ENCODE data around the gene SHF.
"Not testable (repeated sequence)": the region's sequence is repeated elsewhere in the genome, so short reads cannot be mapped to it uniquely, and the experiment has no call there.

SHF gene

DNA sequence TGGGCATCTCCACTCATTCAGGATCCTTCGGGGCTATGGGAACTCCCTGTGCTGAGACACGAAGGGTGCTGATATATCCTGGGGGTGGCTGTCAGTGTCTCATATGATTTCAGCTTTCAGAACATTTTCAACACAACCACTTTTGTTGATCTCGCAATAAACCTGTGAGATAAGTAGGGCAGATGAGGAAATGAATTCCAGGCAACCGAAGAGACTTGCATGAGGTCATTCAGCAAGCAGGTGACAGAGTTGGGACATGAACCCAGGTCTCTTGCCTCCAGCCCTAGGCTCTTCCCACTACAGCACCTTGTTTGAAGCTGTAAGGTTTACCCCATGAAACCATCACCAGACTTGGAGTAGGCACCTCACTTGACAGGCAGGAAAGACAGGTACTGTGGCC lies 41.4 kb downstream of the SHF start:
- no peak for DNase-seq (ENCODE audit: low spot score)

DNA sequence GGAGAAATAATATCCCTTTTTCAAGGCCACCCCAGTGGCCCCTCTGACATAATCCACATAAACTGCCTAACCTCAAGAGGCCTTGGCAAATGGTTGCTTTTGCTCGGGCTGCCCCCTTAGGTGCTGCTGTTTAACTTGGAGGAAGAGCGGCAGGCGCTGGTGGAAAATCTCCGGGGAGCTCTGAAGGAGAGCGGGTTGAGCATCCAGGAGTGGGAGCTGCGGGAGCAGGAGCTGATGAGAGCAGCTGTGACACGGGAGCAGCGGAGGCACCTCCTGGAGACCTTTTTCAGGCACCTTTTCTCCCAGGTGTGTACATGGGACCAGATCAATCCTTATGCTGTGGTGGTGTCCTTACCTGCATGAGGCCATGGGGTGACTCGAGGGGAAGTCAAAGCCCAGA lies 43.0 kb downstream of the SHF start:
- no peak for DNase-seq (ENCODE audit: low spot score)

GRCh38 chr15:45143946-45144345 lies 43.8 kb downstream of the SHF start:
- no peak for DNase-seq (ENCODE audit: low spot score)

DNA sequence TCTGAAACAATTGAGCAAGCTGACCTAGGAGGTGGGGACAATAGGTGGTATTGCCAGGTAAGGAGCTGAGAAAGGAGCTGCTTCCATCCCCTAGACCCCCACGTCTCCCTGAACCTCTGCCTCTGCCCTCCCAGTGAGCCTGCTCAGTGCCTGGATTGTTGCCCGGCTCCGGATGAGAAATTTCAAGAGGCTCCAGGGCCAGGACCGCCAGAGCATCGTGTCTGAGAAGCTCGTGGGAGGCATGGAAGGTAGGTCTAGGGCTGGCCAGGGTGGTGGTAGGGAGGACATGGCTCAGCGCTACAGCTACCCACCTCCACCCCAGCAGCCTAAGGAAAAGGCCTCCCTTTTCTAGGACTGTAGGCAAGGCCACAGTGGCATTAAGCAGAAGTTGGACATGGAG lies 44.7 kb downstream of the SHF start:
- DNase-seq (ENCODE audit: low spot score) = no peak

DNA sequence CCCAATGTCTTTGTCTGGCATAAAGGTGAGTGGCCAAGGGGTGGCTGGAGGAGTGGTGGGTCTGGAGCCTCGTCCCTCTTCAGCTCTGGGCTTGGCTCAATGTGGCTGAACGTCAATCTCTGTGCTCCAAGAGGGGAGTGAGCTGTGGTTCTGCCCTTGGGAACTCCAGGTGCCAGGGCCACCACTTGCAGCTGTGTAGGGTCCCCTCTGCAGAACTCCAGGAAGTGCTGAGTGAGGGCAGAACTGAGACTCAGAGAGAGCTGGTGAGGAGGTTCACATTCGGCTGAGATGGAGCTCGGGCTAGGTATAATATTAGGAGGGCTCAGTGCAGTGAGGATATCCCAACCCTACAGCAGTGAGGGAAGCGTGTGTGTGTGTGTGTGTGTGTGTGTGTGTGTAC lies 46.4 kb downstream of the SHF start:
- DNase-seq (ENCODE audit: low spot score) = no peak

DNA sequence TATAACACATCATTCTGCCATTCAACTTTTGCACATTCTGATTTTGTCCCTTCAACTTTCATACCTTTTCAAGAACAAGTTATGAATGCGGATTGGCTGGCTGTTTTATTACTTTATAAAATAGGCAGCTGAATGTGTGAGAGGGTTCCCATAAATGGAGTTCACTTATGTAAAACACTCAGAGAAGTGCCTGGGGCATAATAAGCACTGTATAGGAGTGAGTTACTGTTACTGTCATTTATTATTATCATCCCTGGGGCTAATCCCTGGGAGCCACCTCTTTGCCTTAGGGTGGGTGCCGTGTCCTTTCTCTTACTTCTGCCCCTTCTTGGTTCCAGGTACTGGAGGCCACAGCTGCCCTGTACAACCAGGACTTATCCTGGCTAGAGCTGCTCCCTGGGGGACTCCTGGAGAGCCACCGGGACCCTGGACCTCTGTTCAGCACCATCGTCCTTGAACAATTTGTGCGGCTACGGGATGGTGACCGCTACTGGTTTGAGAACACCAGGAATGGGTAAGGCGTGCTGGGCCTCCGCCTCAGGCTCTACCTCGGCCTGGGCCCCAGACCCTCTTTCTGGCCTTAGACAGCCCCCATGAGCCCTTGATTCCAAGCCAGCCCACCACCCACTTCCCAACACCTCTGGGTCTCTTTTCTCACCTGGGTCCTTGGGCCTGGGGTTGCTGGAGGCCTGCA lies 47.1 kb downstream of the SHF start:
- DNase-seq (ENCODE audit: low spot score) = no peak

DNA sequence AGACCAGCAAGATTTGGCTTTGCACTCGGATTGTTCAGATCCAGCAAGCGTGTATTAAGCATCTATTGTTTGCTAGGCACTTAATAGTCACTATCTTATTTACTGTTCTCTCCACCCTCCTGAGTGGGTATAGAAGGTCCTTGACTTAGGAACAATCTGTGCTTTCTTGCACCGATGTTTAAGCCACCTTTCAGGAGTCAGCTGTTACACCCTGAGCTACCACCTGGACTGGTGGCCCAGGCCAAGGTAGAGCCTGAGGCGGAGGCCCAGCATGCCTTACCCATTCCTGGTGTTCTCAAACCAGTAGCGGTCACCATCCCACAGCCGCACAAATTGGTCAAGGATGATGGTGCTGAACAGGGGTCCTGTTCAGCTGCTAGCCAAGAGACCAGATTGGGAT lies 48.0 kb downstream of the SHF start:
- DNase-seq (ENCODE audit: low spot score) = no peak

- DNase-seq (ENCODE audit: low spot score) = no peak
These were observed 48.7 kb downstream of the SHF start for GRCh38 chr15:45138814-45139765.

- DNase-seq (ENCODE audit: low spot score) = no peak
These were observed 50.1 kb downstream of the SHF start for GRCh38 chr15:45137703-45138102.

DNA sequence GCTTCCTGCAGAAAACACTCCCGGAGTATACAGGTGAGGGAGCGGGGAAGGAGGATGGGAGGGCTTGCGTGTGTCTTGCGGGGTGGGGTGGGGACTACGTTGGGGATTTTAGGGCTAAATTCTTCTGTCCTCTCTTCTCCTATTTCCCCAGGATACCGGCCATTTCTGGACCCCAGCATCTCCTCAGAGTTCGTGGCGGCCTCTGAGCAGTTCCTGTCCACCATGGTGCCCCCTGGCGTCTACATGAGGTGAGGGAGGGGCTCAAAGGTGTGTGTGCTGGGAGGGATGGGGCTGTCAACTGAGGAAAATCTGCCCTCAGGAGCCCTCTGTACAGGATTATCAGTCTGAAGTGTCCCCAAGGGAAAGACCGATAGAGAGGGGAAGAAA lies 51.4 kb downstream of the SHF start:
- DNase-seq (ENCODE audit: low spot score) = no peak

DNA sequence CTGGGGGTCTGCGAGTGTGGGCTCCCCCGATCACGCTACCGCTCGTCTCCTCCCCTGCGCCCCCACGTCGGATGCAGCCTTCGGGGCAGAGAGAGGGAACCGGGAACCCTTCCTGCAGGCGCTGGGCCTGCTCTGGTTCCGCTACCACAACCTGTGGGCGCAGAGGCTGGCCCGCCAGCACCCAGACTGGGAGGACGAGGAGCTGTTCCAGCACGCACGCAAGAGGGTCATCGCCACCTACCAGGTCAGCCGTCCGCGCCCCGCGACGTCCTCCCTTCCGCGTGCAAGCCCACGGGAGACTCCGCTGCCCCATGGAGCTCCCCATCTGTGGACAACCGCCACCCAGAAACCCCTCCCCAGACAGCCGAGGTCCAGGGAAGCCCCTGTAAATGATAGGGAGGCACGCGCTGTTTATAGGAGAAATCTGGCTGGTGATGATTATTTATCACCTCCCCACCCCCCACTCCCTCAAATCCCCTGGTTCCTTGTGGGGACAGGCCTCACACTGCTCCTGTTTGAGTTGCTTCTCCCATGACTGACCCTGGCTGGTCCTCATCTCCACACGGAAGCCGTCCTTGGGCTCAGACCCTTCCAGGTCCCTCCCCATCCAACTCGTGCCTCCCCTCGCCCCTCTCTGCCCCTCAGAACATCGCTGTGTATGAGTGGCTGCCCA lies 51.9 kb downstream of the SHF start:
- DNase-seq (ENCODE audit: low spot score) = not testable (repeated sequence)

- no peak for DNase-seq (ENCODE audit: low spot score)
These were observed 52.8 kb downstream of the SHF start for GRCh38 chr15:45134682-45135604.

DNA sequence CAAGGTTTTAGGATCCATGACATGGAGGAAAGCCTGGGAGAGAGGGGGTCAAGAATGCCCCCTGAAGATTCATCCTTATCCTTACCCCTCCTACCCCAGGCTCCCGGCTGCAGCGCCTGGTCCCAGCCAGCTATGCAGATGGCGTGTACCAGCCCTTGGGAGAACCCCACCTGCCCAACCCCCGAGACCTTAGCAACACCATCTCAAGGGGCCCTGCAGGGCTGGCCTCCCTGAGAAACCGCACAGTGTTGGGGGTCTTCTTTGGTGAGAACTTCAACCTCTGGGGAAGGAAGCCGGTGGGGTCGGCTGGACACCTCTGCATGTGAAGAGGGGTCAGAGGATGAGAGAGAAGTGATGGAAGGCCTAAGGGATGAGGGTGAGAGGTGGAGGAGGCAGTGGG lies 53.7 kb downstream of the SHF start:
- no peak for DNase-seq (ENCODE audit: low spot score)

DNA sequence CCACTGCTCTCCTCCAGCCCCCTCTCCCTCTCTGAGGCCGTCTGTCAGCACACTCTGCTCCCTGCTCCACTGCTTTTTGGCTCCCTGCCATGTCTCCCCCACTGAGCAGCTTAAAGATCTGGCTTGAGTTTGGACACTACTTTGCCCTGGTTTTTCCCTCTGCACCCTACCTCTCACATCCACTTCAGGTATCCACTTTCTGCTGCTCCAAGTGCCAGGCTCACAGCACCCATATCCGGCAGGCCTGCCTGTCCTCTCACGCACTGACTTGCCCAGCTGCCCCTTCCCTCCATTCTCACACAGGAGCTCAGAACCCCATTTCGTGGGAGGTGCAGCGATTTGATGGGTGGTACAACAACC lies 54.2 kb downstream of the SHF start:
- DNase-seq (ENCODE audit: low spot score) = no peak

DNA sequence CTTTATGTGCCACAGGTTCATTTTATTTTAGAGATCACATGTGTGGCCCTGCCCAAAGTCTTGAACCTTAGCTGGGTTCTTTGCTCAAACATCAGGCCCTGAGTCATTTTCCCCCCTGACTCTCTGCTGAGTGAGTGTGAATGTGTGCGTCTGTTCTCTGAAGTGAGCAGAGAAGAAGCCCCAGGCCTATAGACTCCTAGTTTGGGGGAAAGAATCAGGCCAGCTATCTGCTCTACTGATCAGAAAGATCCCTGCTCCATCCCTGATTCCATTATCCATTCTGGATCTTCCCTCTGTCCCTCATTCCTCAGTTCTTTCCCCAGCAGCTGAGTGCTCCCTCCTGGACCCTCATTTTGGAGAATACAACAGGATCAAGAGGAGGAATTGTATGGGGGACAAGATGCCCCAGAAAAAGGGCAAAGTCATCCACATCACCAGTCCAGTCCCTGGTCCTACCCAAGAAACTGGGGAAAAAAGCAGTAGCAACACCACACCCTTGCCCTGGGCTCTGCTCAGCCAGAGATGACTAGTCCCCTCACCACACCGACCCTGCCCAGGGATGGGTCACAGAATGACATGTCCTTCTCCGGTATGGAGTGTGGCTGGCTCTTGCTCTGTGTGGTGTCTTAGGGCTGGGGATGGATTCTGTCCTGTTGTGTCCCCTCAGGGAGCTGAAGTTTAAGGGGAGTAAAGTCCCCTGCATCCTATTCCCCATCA lies 54.8 kb downstream of the SHF start:
- no peak for DNase-seq (ENCODE audit: low spot score)

- DNase-seq (ENCODE audit: low spot score) = no peak
These were observed 56.3 kb downstream of the SHF start for GRCh38 chr15:45131510-45131909.

GRCh38 chr15:45130291-45131000 lies 57.3 kb downstream of the SHF start:
- DNase-seq (ENCODE audit: low spot score) = no peak

DNA sequence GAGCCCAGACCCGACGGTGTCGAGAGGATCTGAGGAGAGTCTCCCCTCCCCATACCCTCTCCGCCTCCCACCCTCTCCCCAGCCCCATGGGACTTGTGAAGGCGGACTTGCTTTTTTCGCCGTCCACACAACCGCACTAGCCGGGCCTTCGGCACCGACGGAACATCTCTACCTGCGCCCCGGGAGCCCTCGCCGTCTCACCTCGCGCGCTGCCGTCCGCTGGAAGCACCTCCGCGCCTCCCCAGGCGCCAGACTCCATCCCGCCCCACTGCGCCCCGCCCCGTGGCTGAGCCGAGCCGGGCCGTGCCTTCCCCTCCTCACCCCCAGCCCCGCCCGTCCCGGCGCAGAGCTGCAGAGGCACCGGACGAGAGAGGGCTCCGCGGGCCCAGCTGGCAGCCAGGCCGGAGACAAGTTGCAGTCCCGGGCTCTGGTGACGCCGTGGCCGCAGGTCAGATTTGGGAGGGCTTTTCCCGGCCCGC lies 58.1 kb downstream of the SHF start, which contains the start of the genes DUOX1 and DUOXA1:
TSS of gene DUOX1 (plus strand) at position 344 of the 479 bp plus-strand sequence. CDS start 1,973 bp downstream, outside the sequence.
TSS of gene DUOXA1 (minus strand) at position 229 of the 479 bp plus-strand sequence. CDS start 6,865 bp downstream, outside the sequence.
- no peak for DNase-seq (ENCODE audit: low spot score)

DNA sequence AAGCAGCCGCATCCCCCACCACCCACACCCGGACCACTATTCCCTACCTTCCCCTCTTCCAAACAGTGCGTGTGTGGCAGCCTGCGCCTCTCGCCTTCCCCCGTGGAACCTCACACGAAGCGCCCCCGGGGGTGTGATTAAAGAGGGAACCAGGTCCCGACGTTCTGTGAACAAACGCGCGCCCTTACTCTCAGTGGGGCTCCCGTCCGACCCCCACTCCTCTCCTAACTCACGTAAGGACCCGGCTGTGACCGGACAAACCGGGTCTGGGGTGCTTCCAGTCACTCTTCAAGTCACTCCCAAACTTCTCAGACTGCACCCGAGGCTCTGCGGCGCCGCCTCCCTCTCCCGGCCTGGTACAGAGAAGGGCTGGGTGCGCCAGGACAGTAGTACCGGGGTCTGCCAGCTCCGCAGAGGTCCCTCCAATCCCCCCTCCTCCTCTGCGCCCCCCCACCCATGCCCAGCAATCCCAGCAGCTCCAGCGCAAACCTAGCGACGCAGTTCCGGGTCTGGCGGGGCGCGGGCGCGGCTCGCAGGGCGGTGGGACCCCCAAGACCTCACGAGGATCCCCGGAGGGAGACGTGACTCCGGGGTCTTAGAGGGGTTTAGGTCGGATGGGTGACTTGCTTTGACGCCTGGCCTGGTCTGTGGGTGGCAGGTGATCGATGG lies 58.7 kb downstream of the SHF start:
- no peak for DNase-seq (ENCODE audit: low spot score)
